NCI-H345 treated with DMSO at 0.1 percent for 48 hours (cell line): ENCODE data around the gene ICE1.
"Not testable (repeated sequence)": the region's sequence is repeated elsewhere in the genome, so short reads cannot be mapped to it uniquely, and the experiment has no call there.

Experiments used
- DNase-seq: peaks from one replicate; lab custom pipeline; 2025; ENCODE audit not compliant: unreplicated experiment; lab: John Stamatoyannopoulos, UW

ICE1 gene

DNA sequence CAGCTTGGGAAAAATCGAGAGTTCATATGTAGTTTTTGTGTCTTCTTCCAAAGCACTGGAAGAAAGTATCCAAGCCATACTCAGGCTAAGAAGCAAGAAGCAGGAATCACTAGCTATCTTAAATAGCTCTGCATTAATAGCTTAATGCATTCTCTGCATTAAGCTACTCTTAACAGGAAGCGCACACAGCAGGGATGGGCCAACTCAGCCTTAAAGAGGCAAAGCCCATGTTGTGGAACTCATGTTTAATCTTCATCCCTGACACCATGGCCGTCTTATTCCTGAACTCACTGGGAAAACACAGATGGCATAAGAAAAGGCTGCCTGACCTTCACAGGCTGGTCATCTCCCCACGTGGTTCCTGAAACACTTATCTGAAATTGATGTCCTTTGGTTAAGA lies 18.7 kb upstream of the ICE1 start:
- no peak for DNase-seq

DNA sequence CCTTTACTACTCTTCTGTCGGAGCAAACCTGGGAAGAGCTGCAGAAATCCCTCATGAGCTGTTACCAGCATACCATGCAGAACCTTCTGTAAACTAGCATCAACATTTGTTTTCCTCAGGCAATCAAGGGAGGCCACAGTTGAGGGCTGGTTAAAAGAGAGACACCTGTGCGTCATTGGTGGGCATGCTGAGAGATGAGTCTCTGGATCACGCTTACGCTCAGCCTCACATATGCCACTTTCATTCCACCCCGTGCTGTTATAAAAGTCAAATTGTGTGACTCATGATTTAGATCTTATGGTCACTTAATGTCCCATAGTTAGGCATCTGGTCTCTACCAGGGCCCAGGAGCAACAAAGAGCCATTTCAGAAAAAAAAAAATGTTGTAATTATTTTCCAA lies 18.1 kb upstream of the ICE1 start:
- no peak for DNase-seq

GRCh38 chr5:5405441-5405840 lies 17.0 kb upstream of the ICE1 start:
- no peak for DNase-seq

GRCh38 chr5:5407924-5408323 lies 14.6 kb upstream of the ICE1 start:
- no peak for DNase-seq

- DNase-seq, result no peak
These were observed 13.2 kb upstream of the ICE1 start for GRCh38 chr5:5409151-5409810.

- not testable (repeated sequence) for DNase-seq
These were observed 8.6 kb upstream of the ICE1 start for GRCh38 chr5:5413856-5414255.

- no peak for DNase-seq
These were observed 7.5 kb upstream of the ICE1 start for GRCh38 chr5:5414999-5415398.

GRCh38 chr5:5416733-5417132 lies 5.7 kb upstream of the ICE1 start:
- DNase-seq, result no peak

GRCh38 chr5:5418006-5418405 lies 4.5 kb upstream of the ICE1 start:
- DNase-seq, result no peak

DNA sequence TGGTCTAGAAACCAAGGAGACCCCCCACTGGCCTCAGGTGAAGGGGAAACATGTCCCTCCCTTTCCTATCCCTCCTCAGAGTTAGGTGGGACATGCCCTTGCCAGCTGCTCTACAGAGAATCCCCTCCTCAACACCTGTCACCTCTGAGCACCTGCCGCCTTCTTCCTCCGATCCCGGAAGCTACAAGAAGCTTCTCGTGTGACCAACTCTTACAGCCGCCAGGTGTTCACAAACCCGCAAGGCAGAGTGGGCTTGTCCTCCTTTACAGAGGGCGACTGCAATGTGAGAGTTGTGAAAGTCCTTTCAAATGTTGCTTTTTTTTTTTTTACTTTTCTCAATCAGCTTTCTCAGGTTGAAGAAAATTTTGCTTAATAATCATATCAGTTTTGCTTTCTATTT lies 3.7 kb upstream of the ICE1 start:
- no peak for DNase-seq

GRCh38 chr5:5419291-5420210 lies 2.9 kb upstream of the ICE1 start:
- DNase-seq, result peak; percentile 42

DNA sequence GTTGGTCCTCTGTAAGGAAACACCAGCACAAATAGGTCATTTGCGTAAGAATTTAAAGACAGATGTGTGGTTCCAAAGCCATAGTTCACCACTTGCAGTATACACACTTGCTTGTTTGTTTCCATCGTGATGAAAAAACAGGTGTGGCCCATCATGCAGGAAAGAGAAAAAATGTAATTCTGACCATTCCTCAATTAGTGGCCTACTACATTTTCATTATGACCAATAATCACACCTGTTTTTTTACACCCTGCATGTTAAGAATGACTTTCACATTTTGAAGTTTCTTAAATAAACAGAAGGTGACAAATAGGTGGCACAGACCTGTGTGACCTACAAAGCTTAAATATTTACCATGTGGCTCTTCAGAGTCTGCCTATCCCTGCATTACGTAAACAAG lies 2.2 kb upstream of the ICE1 start:
- no peak for DNase-seq

- no peak for DNase-seq
These were observed 1.1 kb upstream of the ICE1 start for GRCh38 chr5:5421149-5421960.

- DNase-seq, result no peak
These were observed 490 bp downstream of the ICE1 start for GRCh38 chr5:5422819-5423515.

GRCh38 chr5:5423586-5423985 lies 1.1 kb downstream of the ICE1 start:
- no peak for DNase-seq

GRCh38 chr5:5424736-5425135 lies 2.3 kb downstream of the ICE1 start:
- DNase-seq, result no peak

GRCh38 chr5:5430136-5430535 lies 7.7 kb downstream of the ICE1 start:
- DNase-seq, result no peak

- DNase-seq, result no peak
These were observed 9.7 kb downstream of the ICE1 start for GRCh38 chr5:5432020-5432707.

DNA sequence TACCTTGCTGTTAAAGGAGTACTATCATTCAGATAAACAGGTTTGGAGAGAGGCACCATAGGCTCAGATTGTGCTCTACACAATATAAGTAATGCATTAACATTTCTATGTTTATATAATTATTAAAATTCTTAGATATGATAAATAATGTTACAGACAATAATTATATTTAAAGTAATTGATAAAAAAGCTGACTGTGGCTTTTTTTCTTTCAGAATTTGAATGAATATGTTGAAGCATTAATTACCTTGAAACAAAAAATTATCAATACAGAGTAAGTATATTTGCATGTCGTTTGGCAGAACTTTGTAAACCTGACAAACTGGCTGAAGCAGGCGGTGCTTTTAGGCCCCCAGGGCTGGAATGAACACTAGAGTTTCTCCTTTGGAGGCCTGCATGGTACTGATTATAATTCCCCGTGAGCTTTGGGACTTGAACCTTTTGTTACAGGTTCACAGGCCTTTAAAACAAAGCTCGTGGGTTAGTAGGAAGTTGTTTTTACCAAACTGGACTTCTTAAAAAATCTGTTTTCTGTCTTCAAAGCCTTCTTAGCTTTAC lies 13.8 kb downstream of the ICE1 start:
- DNase-seq, result no peak
